ENCODE results near the gene BACH2.

- no peak for TF ChIP-seq SMC3 (IDR thresholded peaks at IDR 0.05; ENCODE audit: low read depth, low read length)
- TF ChIP-seq CTCF (IDR thresholded peaks at IDR 0.05), result no peak
- TF ChIP-seq FOXJ3 (CRISPR knock-in tag; IDR thresholded peaks at IDR 0.05), result no peak
- no peak for TF ChIP-seq POLR2AphosphoS5 (IDR thresholded peaks at IDR 0.05; ENCODE audit: low read depth, low read length)
- TF ChIP-seq RFX5 (IDR thresholded peaks at IDR 0.05; ENCODE audit: low read length), result no peak
- no peak for TF ChIP-seq USF2 (IDR thresholded peaks at IDR 0.05; ENCODE audit: borderline replicate concordance, low read depth, low read length)
- no peak for TF ChIP-seq NFIC (IDR thresholded peaks at IDR 0.05; ENCODE audit: borderline replicate concordance)
- no peak for TF ChIP-seq FOXM1 (IDR thresholded peaks at IDR 0.05; ENCODE audit: low read depth)
- no peak for TF ChIP-seq GABPA (IDR thresholded peaks at IDR 0.05; ENCODE audit: low read depth)
- TF ChIP-seq ELF1 (IDR thresholded peaks at IDR 0.05), result no peak
These were observed 375.0 kb downstream of the BACH2 start for GRCh38 chr6:89921691-89922090.

Measured in SK-N-SH (cell line).